T-cell (primary cell): ENCODE results near the gene GPRC5C. TPM values are rescaled to one million over a fixed set of nuclear protein-coding genes. Genes with fewer than 3 reads are reported as not detected.
A peak's percentile ranks its signal among the peaks of the same experiment; 100 is the strongest.

Experiments
- ATAC-seq, 4 experiments: fragments of 200-7000 bp in 3 of 4; fragments of 150-1000 bp in 1 of 4; cut with Tn5 transposase; replicated peaks in 1 of 4; 1 replicate in 3 of 4; 2 replicates in 1 of 4; pipeline ENCODE4 v1.10.0; 2021; ENCODE audit warnings: moderate library complexity in 3 of 4, mild to moderate bottlenecking in 2 of 4, moderate number of reproducible peaks in 1 of 4
- CTCF ChIA-PET, 2 donors: fragments of 300-600 bp; sonication (Branson Sonifier 250); formaldehyde crosslinking; loops; one replicate each; lab custom pipeline; 2022; ENCODE audit warnings: antibody characterized with exemption in 2 of 2; lab: Charles Lee
- POLR2A ChIA-PET, 2 donors: fragments of 300-600 bp; sonication (Branson Sonifier 250); formaldehyde crosslinking; loops; one replicate each; lab custom pipeline; 2022; ENCODE audit warnings: antibody characterized with exemption in 2 of 2; lab: Charles Lee
- DNase-seq, 35 experiments: peaks; one replicate each; pipeline versions ENCODE4 v3.0.0 to v3.0.0-alpha.2; 2013 to 2023
- H3K27ac ChIP-seq: one replicate; pipeline ENCODE4 v1.5.1; 2013; ENCODE audit warnings: low read length
- H3K27me3 ChIP-seq, 2 experiments: replicated peaks in 1 of 2; 1 replicate in 1 of 2; 2 replicates in 1 of 2; pipeline versions ENCODE4 v1.6.1 to v1.7.0; 2013; ENCODE audit warnings: low read length in 1 of 2, mixed read lengths in 1 of 2; ENCODE audit not compliant: control insufficient read depth in 2 of 2, insufficient read depth in 2 of 2; ENCODE audit errors: extremely low read depth in 1 of 2
- H3K36me3 ChIP-seq, 2 donors: 1 replicate in 1 of 2; 2 replicates in 1 of 2; pipeline versions ENCODE4 v1.6.1 to v1.7.0; 2013; ENCODE audit warnings: low read length in 1 of 2; ENCODE audit not compliant: control insufficient read depth in 2 of 2, insufficient read depth in 1 of 2; ENCODE audit errors: extremely low read depth in 1 of 2
- H3K4me1 ChIP-seq, 2 experiments: 1 replicate in 1 of 2; 2 replicates in 1 of 2; pipeline versions ENCODE4 v1.6.1 to v1.7.0; 2013; ENCODE audit warnings: low read length in 2 of 2, mixed read lengths in 1 of 2; ENCODE audit not compliant: insufficient read depth in 2 of 2, control insufficient read depth in 1 of 2; ENCODE audit errors: extremely low read depth in 1 of 2
- H3K4me3 ChIP-seq, 2 donors: 1 replicate in 1 of 2; 2 replicates in 1 of 2; pipeline versions ENCODE4 v1.5.1 to v1.7.0; 2013; ENCODE audit warnings: mild to moderate bottlenecking in 2 of 2, low read length in 1 of 2, moderate library complexity in 1 of 2; ENCODE audit not compliant: control insufficient read depth in 1 of 2; ENCODE audit errors: extremely low read depth in 1 of 2
- H3K9me3 ChIP-seq: 2 replicates; pipeline ENCODE4 v1.7.0; 2013
- H3K27ac Mint-ChIP-seq, 2 donors: one replicate each; pipeline ENCODE4 v1.8.0; 2020 to 2021; ENCODE audit warnings: mild to moderate bottlenecking in 2 of 2, mixed read lengths in 2 of 2
- H3K27me3 Mint-ChIP-seq, 2 donors: one replicate each; pipeline ENCODE4 v1.8.0; 2021 to 2022; ENCODE audit warnings: mixed read lengths in 2 of 2
- H3K36me3 Mint-ChIP-seq: one replicate; pipeline ENCODE4 v1.8.0; 2021; ENCODE audit warnings: mixed read lengths
- H3K4me1 Mint-ChIP-seq, 3 donors: one replicate each; pipeline ENCODE4 v1.8.0; 2020 to 2022; ENCODE audit warnings: mixed read lengths in 3 of 3, mild to moderate bottlenecking in 1 of 3
- H3K4me3 Mint-ChIP-seq, 3 donors: one replicate each; pipeline ENCODE4 v1.8.0; 2020 to 2022; ENCODE audit warnings: mild to moderate bottlenecking in 3 of 3, mixed read lengths in 3 of 3, moderate library complexity in 3 of 3
- H3K9me3 Mint-ChIP-seq, 3 donors: one replicate each; pipeline ENCODE4 v1.8.0; 2020 to 2022; ENCODE audit warnings: mixed read lengths in 3 of 3
- WGBS: methylation state at CpG from one replicate; pipeline ENCODE4 v1.1.5; 2013; ENCODE audit warnings: missing lambda C conversion rate; ENCODE audit not compliant: insufficient coverage; 5-methylcytosine and 5-hydroxymethylcytosine counted together
- total RNA-seq, 35 experiments: library from RNA in 6 of 35; stranded (reverse) in 6 of 35; fragments of 120-200 nt in 1 of 35; gene quantifications; one replicate each; pipeline versions ENCODE4 v1.2.1 to v1.2.4 and lab custom pipeline; 2013 to 2026

Gene GPRC5C
- total RNA-seq, 5 donors from 2014 or later (not counting 1 experiment from before 2014, with no cell fraction given), result 0.46 to 1.5 (median 0.55) TPM; not detected in 2

GRCh38 chr17:74430385-74430705, 1.5 kb upstream of the GPRC5C start:
- Mint-ChIP-seq H3K36me3 (no peaks in the 10 kb centered on the region), H3K9me3 (no peaks in the 10 kb centered on the region), H3K27me3 (peaks cover 30 to 63% of the 10 kb centered on the region in 2 donors), H3K4me3 (peak overlapping the region; percentile 24 to 62 (median 28)), H3K27ac (peak overlapping the region in 1 of 2 donors; percentile 19), H3K4me1 (peaks cover 0 to 19% (median 15%) of the 10 kb centered on the region in 3 donors)
- Histone ChIP-seq H3K4me1 (peaks cover 0 to 25% of the 10 kb centered on the region in 2 experiments), H3K9me3 (no peaks in the 10 kb centered on the region), H3K27ac (no peak overlapping the region), H3K27me3 (peaks cover 4 to 82% of the 10 kb centered on the region in 2 experiments), H3K36me3 (no peaks in the 10 kb centered on the region), H3K4me3 (no peak overlapping the region)
- no peak for DNase-seq
- no peak for ATAC-seq
- ChIA-PET POLR2A (no interaction called here), CTCF (no interaction called here)
- WGBS, result 21% methylated on average over 9 of the region's 13 CpGs

GRCh38 chr17:74430706-74431567, 951 bp upstream of the GPRC5C start:
- no peak overlapping the region for H3K27ac Mint-ChIP-seq
- H3K4me3 ChIP-seq, result peak overlapping the region in 1 of 2 donors; percentile 28
- H3K27me3 ChIP-seq, result peaks cover 4 to 86% of the 10 kb centered on the region in 2 experiments
- H3K36me3 ChIP-seq, result no peaks in the 10 kb centered on the region
- no peak overlapping the region for H3K27ac ChIP-seq
- H3K4me1 Mint-ChIP-seq, result peaks cover 0 to 19% (median 15%) of the 10 kb centered on the region in 3 donors
- 4% methylated on average over 59 of the region's 67 CpGs for WGBS
- ATAC-seq, result no peak
- CTCF ChIA-PET, result no interaction called here
- H3K27me3 Mint-ChIP-seq, result peaks cover 27 to 67% of the 10 kb centered on the region in 2 donors
- H3K9me3 ChIP-seq, result no peaks in the 10 kb centered on the region
- no peaks in the 10 kb centered on the region for H3K9me3 Mint-ChIP-seq
- peak in 1 of 35 experiments; percentile 11 for DNase-seq
- peaks cover 0 to 25% of the 10 kb centered on the region in 2 experiments for H3K4me1 ChIP-seq
- H3K4me3 Mint-ChIP-seq, result peak overlapping the region; percentile 28 to 62 (median 50)
- POLR2A ChIA-PET, result no interaction called here
- no peaks in the 10 kb centered on the region for H3K36me3 Mint-ChIP-seq

- ChIA-PET POLR2A (no interaction called here), CTCF (no interaction called here)
- H3K27ac ChIP-seq, result no peak overlapping the region
- H3K36me3 Mint-ChIP-seq, result no peaks in the 10 kb centered on the region
- WGBS, result 2% methylated on average over 30 of the region's 33 CpGs
- peaks cover 0 to 4% (median 0%) of the 10 kb centered on the region in 3 donors for H3K9me3 Mint-ChIP-seq
- no peak overlapping the region for H3K27ac Mint-ChIP-seq
- H3K9me3 ChIP-seq, result no peaks in the 10 kb centered on the region
- no peak overlapping the region for H3K4me3 Mint-ChIP-seq
- no peaks in the 10 kb centered on the region for H3K36me3 ChIP-seq
- DNase-seq, result no peak
- ATAC-seq, result no peak
- H3K27me3 Mint-ChIP-seq, result peaks cover 29 to 64% of the 10 kb centered on the region in 2 donors
- peaks cover 0 to 19% (median 15%) of the 10 kb centered on the region in 3 donors for H3K4me1 Mint-ChIP-seq
- H3K27me3 ChIP-seq, result peaks cover 4 to 78% of the 10 kb centered on the region in 2 experiments
- peaks cover 0 to 25% of the 10 kb centered on the region in 2 experiments for H3K4me1 ChIP-seq
- no peak overlapping the region for H3K4me3 ChIP-seq
Observed at GRCh38 chr17:74432424-74432690, 469 bp downstream of the GPRC5C start.

GRCh38 chr17:74432766-74433391, 991 bp downstream of the GPRC5C start:
- no peak for DNase-seq
- H3K27ac ChIP-seq, result no peak overlapping the region
- CTCF ChIA-PET, result no interaction called here
- Mint-ChIP-seq H3K27me3 (peaks cover 28 to 62% of the 10 kb centered on the region in 2 donors), H3K4me3 (peak overlapping the region in 1 of 3 donors; percentile 38), H3K9me3 (peaks cover 1 to 5% (median 4%) of the 10 kb centered on the region in 3 donors), H3K4me1 (peaks cover 0 to 19% (median 15%) of the 10 kb centered on the region in 3 donors), H3K27ac (no peak overlapping the region), H3K36me3 (no peaks in the 10 kb centered on the region)
- POLR2A ChIA-PET, result no interaction called here
- 22% methylated on average over 10 of the region's 23 CpGs for WGBS
- H3K4me3 ChIP-seq, result no peak overlapping the region
- no peak for ATAC-seq
- H3K36me3 ChIP-seq, result no peaks in the 10 kb centered on the region
- H3K9me3 ChIP-seq, result no peaks in the 10 kb centered on the region
- peaks cover 4 to 73% of the 10 kb centered on the region in 2 experiments for H3K27me3 ChIP-seq
- H3K4me1 ChIP-seq, result peaks cover 0 to 25% of the 10 kb centered on the region in 2 experiments

GRCh38 chr17:74433421-74434121, 1.7 kb downstream of the GPRC5C start:
- ATAC-seq, result no peak
- no peak for DNase-seq
- no peaks in the 10 kb centered on the region for H3K36me3 ChIP-seq
- H3K36me3 Mint-ChIP-seq, result no peaks in the 10 kb centered on the region
- H3K27ac ChIP-seq, result no peak overlapping the region
- peaks cover 0 to 19% (median 15%) of the 10 kb centered on the region in 3 donors for H3K4me1 Mint-ChIP-seq
- ChIA-PET CTCF (interaction anchor here in 1 of 2 donors (0.5 kb wide), 1 partner anchor 24 kb away, joined by 3 read pairs; no protein-coding TSS in a partner anchor), POLR2A (no interaction called here)
- no peak overlapping the region for H3K4me3 Mint-ChIP-seq
- no peak overlapping the region for H3K4me3 ChIP-seq
- peaks cover 3 to 8% (median 5%) of the 10 kb centered on the region in 3 donors for H3K9me3 Mint-ChIP-seq
- peaks cover 4 to 71% of the 10 kb centered on the region in 2 experiments for H3K27me3 ChIP-seq
- H3K27ac Mint-ChIP-seq, result peak overlapping the region in 1 of 2 donors; percentile 27
- no peaks in the 10 kb centered on the region for H3K9me3 ChIP-seq
- H3K4me1 ChIP-seq, result peaks cover 0 to 25% of the 10 kb centered on the region in 2 experiments
- 86% methylated on average over 10 of the region's 17 CpGs for WGBS
- H3K27me3 Mint-ChIP-seq, result peaks cover 24 to 59% of the 10 kb centered on the region in 2 donors

GRCh38 chr17:74435775-74436359, 4.0 kb downstream of the GPRC5C start:
- ATAC-seq (no peak), DNase-seq (no peak)
- no peaks in the 10 kb centered on the region for H3K36me3 ChIP-seq
- no peak overlapping the region for H3K27ac Mint-ChIP-seq
- peaks cover 0 to 61% of the 10 kb centered on the region in 2 experiments for H3K27me3 ChIP-seq
- WGBS, result 83% methylated on average over 3 of the region's 5 CpGs
- peaks cover 5 to 10% (median 9%) of the 10 kb centered on the region in 3 donors for H3K4me1 Mint-ChIP-seq
- H3K27ac ChIP-seq, result no peak overlapping the region
- H3K9me3 ChIP-seq, result no peaks in the 10 kb centered on the region
- H3K27me3 Mint-ChIP-seq, result peaks cover 21 to 52% of the 10 kb centered on the region in 2 donors
- no peaks in the 10 kb centered on the region for H3K36me3 Mint-ChIP-seq
- H3K4me1 ChIP-seq, result peaks cover 0 to 24% of the 10 kb centered on the region in 2 experiments
- no peak overlapping the region for H3K4me3 Mint-ChIP-seq
- ChIA-PET CTCF (no interaction called here), POLR2A (no interaction called here)
- no peak overlapping the region for H3K4me3 ChIP-seq
- peaks cover 3 to 16% (median 7%) of the 10 kb centered on the region in 3 donors for H3K9me3 Mint-ChIP-seq
